ENCODE data around the gene KRTAP10-1.
"Not testable (repeated sequence)": the region's sequence is repeated elsewhere in the genome, so short reads cannot be mapped to it uniquely, and the experiment has no call there.

The KRTAP10-1 gene

DNA sequence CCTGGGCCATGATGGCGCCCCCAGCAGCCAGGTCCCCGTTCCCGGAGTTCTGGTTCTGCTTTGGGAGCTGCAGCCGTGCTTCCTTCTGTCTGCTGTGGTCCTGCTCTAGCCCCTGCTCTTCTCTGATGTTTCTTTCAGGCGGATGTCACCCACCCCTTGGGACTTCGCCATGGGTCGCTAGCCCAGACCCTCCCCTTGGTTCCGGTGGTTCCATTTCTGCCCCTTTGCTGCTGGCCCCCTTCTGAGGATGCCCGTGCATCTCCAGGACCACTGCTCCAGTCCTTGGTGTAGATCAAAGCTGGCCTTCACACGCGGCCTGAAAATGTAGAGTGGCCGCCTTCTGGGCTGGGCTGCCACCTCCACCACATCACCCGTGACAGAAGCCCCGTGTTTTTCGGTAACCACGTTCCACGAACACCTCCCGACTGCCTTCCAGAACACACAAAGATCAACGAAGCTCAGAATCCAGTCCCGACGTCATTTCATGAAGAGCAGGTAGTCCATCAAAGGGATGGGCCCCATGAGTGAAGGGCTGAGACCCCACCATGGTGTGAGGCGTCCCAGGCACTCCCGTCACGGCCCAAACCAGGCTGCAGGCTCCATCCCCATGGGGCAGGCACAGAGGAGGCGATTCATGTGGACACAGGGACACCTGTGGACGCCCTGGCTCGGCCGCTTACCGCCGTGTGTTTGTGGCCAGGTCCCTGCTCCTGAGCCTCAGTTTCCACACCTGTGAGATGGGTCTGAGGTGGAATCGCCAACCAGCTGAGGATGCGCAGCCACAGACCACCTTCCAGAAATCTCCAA is 24.4 kb downstream of the KRTAP10-1 start:
- no peak for DNase-seq (ENCODE audit: low read depth)

DNA sequence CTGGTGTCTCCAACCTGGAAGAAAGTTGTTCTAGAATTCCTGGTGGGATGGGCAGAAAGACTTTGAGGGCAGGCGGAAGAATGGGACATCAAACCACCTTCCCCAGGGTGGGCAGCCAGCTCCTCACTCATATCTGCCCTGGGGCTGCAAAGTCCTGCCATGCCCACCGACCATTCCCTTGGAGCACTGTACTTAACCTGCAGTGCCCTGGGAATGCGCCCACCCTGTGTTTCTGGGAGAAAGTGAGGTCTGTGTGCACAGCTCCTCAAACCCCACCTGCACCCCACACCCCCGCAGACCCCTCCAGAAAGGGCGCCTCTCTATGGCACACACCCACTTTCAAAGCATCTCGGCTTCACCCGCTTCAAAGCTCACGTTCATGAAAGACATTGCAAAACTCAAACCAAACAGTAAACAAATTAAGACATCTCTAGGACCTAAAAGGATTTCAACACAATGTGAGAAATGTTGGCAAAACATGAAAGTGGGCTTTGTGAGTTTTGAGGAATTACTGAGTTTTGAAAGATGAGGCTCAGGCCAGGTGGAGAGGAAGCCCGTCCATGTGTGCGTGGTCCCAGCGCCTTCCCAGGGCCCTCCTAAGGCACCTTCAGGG is 25.1 kb downstream of the KRTAP10-1 start:
- DNase-seq (ENCODE audit: low read depth) = no peak

DNA sequence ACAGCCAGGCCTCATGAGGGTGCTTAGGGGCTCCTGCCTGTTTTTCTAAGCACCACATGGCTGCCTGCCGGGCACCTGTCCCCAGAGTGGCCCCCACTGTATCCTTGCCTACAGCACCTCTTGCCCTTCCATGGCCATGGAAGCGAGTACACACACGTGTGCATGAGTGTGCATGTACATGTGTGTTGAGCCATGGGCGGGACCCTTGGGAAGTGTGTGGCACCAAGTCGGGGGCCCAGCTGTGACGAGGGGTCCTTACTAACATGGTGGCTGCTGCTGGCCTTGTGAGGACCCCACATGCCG is 25.8 kb downstream of the KRTAP10-1 start:
- DNase-seq (ENCODE audit: low read depth) = no peak

DNA sequence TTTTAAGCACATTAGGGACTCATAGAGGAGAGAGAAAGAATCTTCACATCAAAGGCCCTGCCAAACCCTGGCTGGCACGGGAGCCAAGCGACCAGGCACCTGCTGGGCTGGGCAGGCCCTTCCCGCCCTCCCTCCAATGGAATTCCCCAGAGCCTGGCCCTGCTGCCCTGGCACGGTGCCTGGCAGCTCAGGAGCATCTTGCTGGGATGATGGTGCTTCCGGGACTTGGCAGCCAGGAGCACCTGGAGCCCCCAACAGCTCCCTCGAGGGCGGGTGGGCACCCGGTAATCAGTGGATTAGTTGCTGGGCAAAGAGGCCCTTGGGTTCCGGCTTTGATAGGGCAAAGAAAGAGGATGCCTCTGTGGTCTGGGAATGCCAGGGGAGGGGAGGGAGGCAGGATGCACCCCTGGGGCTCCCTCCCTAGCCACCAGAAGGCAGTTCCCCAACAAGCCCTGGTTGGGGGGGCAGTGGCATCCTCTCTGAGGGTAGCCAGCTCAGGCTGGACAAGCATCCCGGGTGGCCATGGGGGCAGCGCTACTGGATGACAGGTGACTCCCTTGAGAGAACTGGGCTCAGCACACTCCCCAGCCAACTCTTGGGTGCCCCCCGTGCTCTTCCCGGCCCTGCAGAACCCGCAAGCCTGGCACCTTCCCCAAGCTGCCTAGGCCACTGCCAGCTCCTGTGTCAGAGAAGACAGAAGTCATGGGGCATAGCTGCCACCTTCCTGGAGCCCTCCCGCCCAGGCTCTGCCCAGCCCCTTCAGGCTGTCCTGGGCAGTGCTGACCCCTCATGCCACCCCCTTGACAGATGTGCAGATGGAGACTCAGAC is 26.4 kb downstream of the KRTAP10-1 start:
- no peak for DNase-seq (ENCODE audit: low read depth)

DNA sequence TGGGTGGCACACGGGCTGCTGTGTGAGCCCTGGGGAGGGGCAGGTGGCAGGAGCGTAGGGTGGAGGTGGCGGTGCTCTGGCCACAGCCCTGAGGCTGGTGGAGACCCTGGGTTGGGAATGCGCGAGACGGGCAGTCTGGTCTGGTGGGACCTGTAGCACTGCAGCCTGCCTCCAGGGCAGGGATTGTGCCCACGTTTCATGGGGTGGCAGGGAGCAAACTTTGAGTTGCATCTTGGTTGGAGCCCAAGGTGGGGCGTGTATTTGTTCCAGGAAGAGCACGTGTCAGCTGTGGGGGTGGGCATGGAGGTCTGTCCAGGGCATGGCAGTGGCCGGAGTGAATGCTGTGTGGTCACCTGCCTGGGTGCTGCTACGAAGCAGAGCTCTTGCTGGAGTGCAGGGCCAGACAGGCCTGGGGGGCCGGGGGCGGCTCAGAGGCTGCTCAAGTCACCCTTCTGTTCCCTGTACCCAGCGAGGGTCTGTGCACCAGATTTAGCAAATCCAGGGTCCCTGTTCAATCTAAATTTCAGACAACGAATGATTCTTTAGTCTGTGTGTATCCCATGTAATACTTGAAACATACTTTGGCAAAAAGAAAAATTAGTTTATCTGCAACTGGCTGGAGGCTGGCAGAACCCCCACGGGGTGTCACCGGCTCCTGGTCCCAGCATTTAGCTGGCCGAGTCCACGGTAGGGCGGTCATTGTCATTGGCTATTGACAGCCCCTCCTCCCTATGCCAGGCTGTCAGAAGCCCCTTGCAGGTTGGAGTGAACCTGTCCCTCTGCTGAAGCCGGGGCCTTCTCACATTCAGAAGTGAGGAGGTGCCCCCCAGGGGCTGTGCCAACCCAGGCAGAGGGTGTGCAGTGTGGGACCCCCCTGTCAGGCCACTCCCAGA is 27.3 kb downstream of the KRTAP10-1 start:
- no peak for DNase-seq (ENCODE audit: low read depth)

DNA sequence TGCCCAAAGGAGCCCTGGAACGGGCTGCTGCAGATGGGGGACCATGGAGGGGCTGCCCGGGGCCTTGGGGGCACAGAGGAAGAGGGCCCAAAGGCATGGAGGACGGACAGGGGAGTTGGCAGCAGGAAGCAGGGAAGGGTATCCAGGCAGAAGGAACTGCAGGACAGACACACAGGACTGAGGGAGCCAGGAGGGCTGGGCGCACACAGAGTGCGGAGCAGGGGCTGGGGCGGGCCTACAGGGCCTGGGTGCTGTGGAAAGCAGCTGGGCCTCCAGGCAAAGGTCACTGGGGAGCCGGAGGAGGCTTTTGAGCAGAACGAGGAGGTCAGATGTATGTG is 28.1 kb downstream of the KRTAP10-1 start:
- no peak for DNase-seq (ENCODE audit: low read depth)

DNA sequence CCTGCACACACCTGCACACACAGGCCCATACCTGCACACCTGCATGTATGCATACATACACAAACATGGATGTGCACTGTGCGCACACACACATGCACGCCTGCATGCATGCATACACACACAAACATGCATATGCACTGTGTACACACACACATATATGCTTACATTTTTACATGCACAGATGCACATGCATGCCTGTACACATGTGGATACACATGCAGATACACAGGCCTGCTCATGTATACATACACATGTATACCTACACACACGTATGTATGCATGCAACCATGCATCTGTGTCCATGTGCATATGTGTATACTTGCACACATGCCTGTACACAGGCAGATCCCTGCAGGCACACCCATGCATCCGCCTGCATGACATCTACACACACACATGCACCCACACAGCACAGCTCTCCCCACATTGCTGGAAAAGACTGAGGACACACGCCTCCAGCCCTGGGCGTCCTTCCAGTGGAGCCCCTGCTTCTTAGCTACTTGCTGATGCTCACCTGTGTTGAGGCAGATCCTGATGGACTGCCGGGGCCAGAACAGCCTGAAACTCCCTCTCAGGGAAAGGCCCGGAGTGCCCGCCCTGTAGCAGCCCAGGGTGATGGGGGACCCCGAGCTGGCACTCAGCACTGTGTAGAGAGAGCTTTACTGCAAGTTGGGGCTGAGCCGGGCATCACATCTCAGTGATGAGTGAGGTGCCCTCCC is 28.6 kb downstream of the KRTAP10-1 start:
- DNase-seq (ENCODE audit: low read depth) = no peak

DNA sequence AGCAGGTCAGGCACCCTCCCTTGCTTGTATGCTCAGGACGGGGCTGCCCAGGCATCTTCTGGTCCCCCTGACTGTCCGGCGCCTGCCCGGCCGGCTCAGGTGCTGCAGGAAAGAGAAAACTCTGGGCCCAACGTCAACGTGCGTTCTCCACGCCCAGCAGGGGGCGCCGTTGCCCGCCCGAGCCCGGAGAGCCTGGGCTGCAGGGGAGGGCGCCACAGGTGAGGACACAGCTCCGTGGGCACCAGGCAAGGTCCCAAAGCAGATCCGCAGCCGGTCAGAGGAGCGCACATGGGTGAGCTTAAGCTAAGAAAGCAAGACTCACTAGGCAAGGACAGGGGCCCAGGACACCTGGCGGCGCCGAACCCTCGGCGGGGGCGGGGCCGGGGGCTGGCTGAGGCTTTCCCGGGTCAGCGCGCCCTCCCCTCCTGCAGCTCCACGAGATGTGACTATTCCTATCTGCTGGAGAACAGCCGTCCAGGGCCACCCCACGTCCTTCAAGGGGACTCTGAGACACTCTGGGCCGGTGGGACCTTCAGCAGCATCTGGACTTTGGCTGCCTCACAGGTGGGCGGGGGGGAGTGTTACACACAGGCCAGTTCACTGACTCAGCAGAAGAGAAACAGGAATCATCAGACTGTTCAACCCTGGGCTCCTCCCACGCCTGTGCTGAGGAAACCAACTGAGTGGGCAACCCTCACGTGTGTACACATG is 29.3 kb downstream of the KRTAP10-1 start:
- no peak for DNase-seq (ENCODE audit: low read depth)

DNA sequence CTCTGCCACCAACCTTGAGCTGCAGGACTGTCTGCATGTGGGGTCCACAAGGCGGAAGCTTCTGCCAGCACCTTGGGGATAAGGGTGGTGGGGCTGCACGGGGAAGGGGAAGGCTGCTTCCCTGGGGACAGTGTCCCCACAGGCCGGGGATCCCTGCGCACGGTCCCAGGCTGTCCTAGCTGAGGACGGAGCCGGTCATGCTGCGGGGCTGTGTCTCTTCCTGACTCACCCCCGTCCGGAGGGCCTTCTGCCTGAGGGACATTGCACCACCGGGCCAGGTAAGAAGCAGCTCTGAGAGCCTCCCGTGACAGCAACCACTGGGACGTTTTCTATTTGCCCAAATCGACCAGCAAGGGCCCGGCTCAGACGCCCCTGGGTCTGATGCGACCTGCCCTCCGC is 29.9 kb downstream of the KRTAP10-1 start:
- no peak for DNase-seq (ENCODE audit: low read depth)

DNA sequence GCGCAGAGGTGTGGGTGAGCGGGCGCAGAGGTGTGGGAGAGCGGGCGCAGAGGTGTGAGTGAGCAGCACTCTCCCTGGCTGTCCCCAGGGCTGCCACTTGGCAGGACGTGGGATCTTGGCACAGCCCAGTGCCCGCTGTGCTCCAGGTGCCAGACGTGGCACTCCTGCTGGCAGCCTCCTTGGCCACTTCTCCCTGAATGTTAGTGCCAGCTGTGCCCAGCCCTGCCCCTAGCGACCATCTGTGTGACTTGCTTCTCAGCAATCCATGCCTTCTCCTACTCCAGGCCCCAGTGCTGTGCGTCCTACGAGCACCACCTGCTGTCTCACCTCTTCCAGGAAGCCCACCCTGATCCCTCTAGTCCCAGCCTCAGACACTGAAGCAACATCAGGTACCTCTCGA is 30.5 kb downstream of the KRTAP10-1 start:
- DNase-seq (ENCODE audit: low read depth) = no peak

DNA sequence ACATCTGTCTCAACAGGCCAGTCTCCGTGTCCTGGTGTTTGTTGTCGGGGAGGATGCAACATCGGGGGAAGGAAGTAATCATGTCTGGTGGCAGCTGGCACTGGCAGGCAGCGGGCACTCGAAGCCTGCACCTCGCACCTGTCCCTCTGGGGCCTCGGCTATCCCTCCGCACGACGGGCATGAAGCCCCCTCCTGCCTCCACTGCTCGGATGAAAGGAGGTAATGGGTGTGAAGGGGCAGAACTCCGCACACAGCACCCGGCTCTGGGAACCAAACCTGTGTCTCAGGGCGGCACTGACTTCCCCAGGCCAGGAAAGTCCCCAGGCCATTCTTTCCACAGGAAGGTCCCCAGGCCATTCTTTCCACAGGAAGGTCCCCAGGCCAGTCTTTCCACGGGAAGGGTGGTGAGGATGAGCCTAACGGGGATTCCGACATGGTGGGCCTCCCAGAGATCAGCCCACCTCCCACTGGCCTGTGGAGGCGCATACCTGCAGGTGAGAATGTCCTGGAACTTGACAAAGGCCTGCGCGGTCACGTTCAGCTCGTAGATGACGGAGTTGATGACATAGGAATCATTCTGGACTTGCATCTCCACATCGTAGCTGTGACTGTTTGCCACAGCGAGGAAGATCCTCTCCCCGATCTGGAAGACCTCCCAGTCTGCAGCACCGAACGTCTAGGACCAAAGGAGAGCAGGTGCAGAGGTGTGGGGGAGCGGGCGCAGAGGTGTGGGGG is 31.1 kb downstream of the KRTAP10-1 start:
- DNase-seq (ENCODE audit: low read depth) = no peak

DNA sequence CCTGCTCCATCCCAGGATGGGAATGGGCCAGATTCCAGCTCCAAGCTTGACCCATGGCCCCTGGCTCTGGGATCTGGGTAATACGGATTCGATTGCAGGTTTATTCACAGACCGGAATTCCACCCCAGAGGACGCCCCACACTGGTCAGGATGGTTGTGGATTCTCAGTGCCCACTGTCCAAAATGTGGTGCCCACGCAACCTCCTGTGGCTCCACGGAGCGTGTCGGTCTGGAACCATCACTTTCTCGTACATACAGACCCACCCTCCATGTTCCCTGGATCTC is 31.6 kb downstream of the KRTAP10-1 start:
- no peak for DNase-seq (ENCODE audit: low read depth)

DNA sequence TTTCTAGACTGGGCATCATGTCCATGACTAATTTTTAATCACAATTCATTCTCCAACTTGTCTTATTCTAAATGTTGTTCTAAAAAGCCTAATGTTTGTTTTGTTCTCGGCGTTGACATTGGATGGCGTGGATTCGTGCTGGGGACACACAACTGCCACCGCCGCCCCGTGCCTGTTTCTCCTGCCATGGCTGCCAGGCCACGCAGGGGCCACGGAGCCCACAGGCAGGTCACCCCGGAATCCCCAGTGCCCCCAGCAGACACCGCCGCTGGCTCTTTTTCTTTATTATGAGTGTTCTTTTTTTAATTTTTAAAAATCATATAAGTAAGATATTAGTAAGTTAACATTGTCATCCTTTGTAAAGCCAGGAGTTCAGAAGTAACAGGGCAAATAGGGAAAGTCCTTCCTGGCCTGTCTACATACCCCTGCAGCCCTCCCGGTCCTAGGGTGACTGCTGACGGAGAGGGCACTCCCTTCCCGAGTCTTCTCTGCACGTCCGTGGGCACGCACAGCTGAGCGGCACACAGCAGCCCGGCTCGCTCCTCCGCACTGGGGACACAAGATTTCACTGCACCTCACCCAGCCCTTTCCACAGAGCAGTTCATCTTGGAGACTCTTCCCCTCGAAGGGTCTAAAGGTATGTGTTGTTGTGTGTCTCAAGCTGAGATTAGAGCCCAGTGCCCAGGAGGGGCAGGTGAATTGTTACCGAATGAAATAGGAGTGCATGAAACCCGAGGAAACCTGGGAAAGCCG is 32.1 kb downstream of the KRTAP10-1 start:
- DNase-seq (ENCODE audit: low read depth) = no peak

DNA sequence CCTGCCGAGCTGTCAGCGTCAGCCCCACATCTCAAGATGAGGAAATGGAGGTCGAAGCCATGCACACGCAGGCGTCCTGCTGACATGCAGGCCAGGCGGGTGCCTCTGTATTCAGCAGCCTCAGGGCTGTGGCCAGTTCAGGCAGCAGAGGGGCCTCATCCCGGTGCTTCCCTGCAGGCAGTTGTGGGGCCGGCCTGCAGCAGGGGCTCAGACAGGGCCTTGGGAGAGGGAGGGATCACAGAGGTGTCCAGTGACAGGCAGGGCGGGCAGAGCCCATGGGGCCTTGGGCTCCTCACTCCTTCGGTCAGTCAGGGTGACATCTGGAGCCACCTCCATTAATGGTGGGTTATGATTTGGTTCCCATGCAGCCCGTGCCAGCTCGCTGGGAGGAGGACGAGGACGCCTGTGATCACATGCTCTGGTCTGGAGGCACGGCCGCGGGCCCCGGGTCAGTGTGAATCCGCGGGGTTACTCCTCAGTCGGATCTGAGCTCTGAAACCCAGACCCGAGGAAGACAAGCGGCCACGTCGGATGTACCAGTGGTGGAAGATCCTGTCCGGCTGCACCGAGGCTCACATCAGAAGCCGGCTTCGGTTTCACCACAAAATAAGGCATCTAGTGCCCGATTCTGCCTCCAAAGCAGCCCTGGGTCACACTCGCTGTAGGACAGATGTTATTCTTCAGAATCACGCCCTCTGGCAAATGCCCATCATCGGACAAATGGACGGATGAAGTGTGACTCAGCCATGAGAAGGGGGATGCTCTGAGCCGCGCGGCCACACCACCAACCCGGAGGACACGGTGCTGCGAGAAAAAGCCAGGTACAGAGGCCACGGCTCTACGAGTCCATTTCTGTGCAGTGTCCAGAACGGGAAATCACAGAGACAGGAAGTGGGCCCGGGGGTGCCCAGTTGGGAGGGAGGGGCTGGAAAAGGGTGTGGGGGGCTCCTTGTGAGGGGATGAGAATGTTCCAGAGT is 33.4 kb downstream of the KRTAP10-1 start:
- DNase-seq (ENCODE audit: low read depth) = no peak

DNA sequence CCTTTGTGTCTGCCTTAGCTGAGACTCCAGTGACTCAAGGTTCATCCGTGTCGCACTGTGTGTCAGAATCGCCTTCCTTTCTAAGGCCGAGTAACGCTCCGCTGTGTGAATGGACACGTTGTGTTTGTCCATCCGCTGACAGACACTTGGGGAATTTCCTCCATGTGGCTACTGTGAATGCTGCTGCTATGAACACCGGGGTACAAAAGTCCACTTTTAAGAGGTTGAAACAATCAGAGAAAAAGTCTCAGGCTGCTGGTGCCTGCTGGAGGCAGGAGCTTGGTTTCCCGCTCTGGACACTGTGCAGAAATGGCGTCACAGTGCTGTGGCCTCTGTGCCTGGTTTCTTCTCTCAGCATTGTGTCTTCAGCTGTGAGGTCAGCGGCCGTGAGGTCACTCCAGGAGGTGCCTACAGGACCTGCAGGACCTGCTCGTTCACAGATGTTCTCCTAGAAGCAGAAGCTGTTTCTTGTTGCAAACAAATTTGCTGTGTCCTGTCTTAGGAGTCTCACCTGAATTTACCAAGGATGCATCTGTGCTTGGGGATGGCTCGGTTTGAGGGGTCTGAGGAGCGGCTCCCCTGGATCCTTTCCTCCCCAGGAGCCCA is 34.2 kb downstream of the KRTAP10-1 start:
- DNase-seq (ENCODE audit: low read depth) = no peak

DNA sequence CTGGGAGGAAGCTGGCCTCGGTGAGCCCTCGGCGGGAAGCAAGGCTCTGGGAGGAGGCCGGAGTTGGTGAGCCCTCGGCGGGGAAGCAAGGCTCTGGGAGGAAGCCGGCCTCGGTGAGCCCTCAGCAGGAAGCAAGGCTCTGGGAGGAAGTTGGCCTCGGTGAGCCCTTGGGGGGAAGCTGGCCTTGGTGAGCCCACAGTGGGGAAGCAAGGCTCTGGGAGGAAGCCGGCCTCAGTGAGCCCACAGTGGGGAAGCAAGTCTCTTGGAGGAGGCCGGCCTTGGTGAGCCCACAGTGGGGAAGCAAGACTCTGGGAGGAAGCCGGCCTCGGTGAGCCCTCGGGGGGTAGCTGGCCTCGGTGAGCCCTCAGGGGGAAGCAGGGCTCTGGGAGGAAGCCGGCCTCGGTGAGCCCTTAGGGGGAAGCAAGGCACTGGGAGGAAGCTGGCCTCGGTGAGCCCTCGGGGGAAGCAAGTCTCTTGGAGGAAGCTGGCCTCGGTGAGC is 36.0 kb downstream of the KRTAP10-1 start:
- DNase-seq (ENCODE audit: low read depth) = no peak

DNA sequence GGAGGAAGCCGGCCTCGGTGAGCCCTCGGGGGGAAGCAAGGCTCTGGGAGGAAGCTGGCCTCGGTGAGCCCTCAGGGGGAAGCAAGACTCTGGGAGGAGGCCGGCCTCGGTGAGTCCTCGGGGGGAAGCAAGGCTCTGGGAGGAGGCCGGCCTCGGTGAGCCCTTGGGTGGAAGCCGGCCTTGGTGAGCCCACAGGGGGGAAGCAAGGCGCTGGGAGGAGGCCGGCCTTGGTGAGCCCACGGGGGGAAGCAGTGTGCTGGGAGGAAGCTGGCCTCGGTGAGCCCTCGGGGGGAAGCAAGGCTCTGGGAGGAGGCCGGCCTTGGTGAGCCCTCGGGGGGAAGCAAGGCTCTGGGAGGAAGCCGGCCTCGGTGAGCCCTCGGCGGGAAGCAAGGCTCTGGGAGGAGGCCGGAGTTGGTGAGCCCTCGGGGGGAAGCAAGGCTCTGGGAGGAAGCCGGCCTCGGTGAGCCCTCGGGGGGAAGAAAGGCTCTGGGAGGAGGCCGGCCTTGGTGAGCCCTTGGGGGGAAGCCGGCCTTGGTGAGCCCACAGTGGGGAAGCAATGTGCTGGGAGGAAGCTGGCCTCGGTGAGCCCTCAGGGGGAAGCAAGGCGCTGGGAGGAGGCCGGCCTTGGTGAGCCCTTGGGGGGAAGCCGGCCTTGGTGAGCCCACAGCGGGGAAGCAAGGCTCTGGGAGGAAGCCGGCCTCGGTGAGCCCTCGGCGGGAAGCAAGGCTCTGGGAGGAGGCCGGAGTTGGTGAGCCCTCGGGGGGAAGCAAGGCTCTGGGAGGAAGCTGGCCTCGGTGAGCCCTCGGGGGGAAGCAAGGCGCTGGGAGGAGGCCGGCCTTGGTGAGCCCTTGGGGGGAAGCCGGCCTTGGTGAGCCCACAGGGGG is 36.7 kb downstream of the KRTAP10-1 start:
- not testable (repeated sequence) for DNase-seq (ENCODE audit: low read depth)

All from fibroblast of gingiva (primary cell).